ENCODE measurements around the gene CERS6. TPM values are rescaled to one million over a fixed set of nuclear protein-coding genes. Genes with fewer than 3 reads are reported as not detected.

CERS6 gene
- total RNA-seq, 1 donor from 2014 or later, result 30.8 TPM

DNA sequence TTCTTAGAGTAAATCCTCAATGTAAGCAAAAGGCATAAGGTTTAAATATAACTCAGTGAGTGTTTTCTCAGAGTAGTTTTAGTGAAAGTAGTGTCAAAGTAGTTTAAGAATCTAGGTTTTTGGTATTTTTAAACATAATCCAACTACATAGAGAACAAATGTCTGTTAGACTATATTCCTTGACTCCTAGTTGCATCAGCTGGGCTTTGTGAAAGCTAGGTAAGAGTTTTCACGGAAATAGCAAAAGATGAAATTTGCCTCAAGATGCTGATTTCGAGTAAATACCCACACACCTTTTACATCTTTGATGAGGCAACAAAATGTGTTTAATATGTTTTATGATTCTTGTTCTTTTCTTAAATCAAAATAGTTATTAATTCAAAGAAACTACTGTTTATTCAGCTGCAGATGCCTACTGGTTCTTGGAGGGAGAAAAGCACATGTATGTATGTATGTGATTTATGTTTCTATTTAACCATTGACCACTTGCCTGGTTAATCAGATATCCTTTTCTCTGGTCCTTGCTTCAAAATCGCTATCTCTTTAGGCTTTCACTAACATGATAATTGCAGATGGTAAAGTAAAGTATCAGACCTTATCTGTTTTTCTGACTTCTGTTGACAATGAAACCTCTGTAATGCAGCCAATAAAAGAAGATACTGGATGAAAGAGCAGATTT lies 229.0 kb downstream of the CERS6 start:
- Mint-ChIP-seq H3K27ac (ENCODE audit: unreplicated experiment) (peak overlapping the region; percentile 97), H3K27me3 (ENCODE audit: low read depth) (no peaks in the 10 kb centered on the region)

GRCh38 chr2:168685600-168686451 lies 229.8 kb downstream of the CERS6 start:
- Mint-ChIP-seq H3K9me3 (ENCODE audit: low read depth) (no peaks in the 10 kb centered on the region), H3K27me3 (ENCODE audit: low read depth) (no peaks in the 10 kb centered on the region), H3K27ac (ENCODE audit: unreplicated experiment) (peak overlapping the region; percentile 97), H3K4me1 (ENCODE audit: low read depth) (peaks cover 49% of the 10 kb centered on the region), H3K4me3 (ENCODE audit: unreplicated experiment) (no peak overlapping the region), H3K36me3 (ENCODE audit: low read depth) (no peaks in the 10 kb centered on the region)
- no peak for DNase-seq (ENCODE audit: low spot score)
- no peak for TF ChIP-seq CTCF (IDR thresholded peaks at IDR 0.05)

More for the DNA sequence above, 229.0 kb downstream of the CERS6 start:
- H3K4me3 Mint-ChIP-seq (ENCODE audit: unreplicated experiment), result no peak overlapping the region
- H3K9me3 Mint-ChIP-seq (ENCODE audit: low read depth), result no peaks in the 10 kb centered on the region
- TF ChIP-seq CTCF (IDR thresholded peaks at IDR 0.05), result no peak
- no peaks in the 10 kb centered on the region for H3K36me3 Mint-ChIP-seq (ENCODE audit: low read depth)
- H3K4me1 Mint-ChIP-seq (ENCODE audit: low read depth), result peaks cover 49% of the 10 kb centered on the region
- no peak for DNase-seq (ENCODE audit: low spot score)

- peaks cover 5% of the 10 kb centered on the region for H3K36me3 Mint-ChIP-seq (ENCODE audit: low read depth)
- no peaks in the 10 kb centered on the region for H3K27me3 Mint-ChIP-seq (ENCODE audit: low read depth)
- no peak for TF ChIP-seq CTCF (IDR thresholded peaks at IDR 0.05)
- no peak for DNase-seq (ENCODE audit: low spot score)
- peak overlapping the region; percentile 97 for H3K27ac Mint-ChIP-seq (ENCODE audit: unreplicated experiment)
- peaks cover 49% of the 10 kb centered on the region for H3K4me1 Mint-ChIP-seq (ENCODE audit: low read depth)
- H3K9me3 Mint-ChIP-seq (ENCODE audit: low read depth), result no peaks in the 10 kb centered on the region
- H3K4me3 Mint-ChIP-seq (ENCODE audit: unreplicated experiment), result no peak overlapping the region
Measured at GRCh38 chr2:168686452-168687191, 230.6 kb downstream of the CERS6 start.

GRCh38 chr2:168687314-168687713 lies 231.2 kb downstream of the CERS6 start:
- no peaks in the 10 kb centered on the region for H3K27me3 Mint-ChIP-seq (ENCODE audit: low read depth)
- peak; percentile 78 for TF ChIP-seq CTCF (IDR thresholded peaks at IDR 0.05)
- peaks cover 7% of the 10 kb centered on the region for H3K36me3 Mint-ChIP-seq (ENCODE audit: low read depth)
- H3K9me3 Mint-ChIP-seq (ENCODE audit: low read depth), result no peaks in the 10 kb centered on the region
- H3K27ac Mint-ChIP-seq (ENCODE audit: unreplicated experiment), result peak overlapping the region; percentile 97
- H3K4me3 Mint-ChIP-seq (ENCODE audit: unreplicated experiment), result no peak overlapping the region
- no peak for DNase-seq (ENCODE audit: low spot score)
- H3K4me1 Mint-ChIP-seq (ENCODE audit: low read depth), result peaks cover 48% of the 10 kb centered on the region

- H3K27ac Mint-ChIP-seq (ENCODE audit: unreplicated experiment), result no peak overlapping the region
- peaks cover 10% of the 10 kb centered on the region for H3K36me3 Mint-ChIP-seq (ENCODE audit: low read depth)
- peaks cover 25% of the 10 kb centered on the region for H3K4me1 Mint-ChIP-seq (ENCODE audit: low read depth)
- TF ChIP-seq CTCF (IDR thresholded peaks at IDR 0.05), result no peak
- H3K27me3 Mint-ChIP-seq (ENCODE audit: low read depth), result no peaks in the 10 kb centered on the region
- no peak for DNase-seq (ENCODE audit: low spot score)
- no peaks in the 10 kb centered on the region for H3K9me3 Mint-ChIP-seq (ENCODE audit: low read depth)
- H3K4me3 Mint-ChIP-seq (ENCODE audit: unreplicated experiment), result no peak overlapping the region
Measured at GRCh38 chr2:168690381-168690885, 234.4 kb downstream of the CERS6 start.
